GM18519 (cell line): ENCODE results near the gene IST1.
A peak's percentile ranks its signal among the peaks of the same experiment; 100 is the strongest.
"Not testable (repeated sequence)": the region's sequence is repeated elsewhere in the genome, so short reads cannot be mapped to it uniquely, and the experiment has no call there.

Source experiments
- ATAC-seq: cut with Tn5 transposase; IDR thresholded peaks from one replicate; pipeline ENCODE4 v1.9.1; 2021; ENCODE audit warnings: mild to moderate bottlenecking, moderate library complexity; ENCODE audit not compliant: unreplicated experiment, low FRiP score

Gene IST1

DNA sequence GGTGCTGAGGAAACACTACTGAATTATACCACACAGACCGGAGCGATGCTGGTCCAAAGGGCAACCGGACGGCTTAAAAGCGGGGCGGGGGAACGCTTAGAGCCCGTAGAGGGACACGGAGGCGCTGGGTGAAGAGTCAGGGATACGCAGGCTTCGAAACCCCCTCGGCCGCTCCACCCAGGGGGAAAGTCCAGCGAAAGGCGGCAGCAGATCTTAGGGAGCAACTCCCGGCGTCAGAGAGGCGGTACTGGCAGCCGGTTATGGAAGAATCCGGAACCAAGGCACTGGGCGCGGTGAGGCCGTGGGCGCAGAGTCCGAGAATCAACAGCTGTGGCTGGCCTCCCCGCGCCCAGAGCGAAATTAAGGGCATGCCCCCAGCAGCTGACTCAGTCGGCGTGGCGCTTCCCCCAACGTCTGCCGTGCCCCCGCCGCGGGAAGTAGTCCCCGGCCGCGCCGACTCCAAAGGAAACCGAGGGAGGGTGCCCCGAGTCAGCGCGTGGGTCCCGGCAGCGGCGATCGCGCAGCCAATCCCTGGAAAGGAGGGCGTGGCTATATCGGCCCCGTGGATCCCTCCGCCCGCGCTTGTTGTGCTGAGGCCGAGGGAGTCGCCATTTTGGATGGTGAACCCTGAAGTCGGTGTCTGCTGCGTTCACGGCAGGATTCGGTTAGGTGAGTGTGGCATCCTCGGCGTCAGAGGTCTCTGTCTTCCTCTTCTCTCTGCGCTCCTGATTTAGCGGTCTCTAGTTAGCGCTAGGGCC lies at the start of gene IST1:
Gene IST1, plus strand, starts transcription at position 611 of the 758 bp plus-strand sequence. CDS start 20,110 bp downstream, outside the sequence.
- peak; percentile 66 for ATAC-seq

DNA sequence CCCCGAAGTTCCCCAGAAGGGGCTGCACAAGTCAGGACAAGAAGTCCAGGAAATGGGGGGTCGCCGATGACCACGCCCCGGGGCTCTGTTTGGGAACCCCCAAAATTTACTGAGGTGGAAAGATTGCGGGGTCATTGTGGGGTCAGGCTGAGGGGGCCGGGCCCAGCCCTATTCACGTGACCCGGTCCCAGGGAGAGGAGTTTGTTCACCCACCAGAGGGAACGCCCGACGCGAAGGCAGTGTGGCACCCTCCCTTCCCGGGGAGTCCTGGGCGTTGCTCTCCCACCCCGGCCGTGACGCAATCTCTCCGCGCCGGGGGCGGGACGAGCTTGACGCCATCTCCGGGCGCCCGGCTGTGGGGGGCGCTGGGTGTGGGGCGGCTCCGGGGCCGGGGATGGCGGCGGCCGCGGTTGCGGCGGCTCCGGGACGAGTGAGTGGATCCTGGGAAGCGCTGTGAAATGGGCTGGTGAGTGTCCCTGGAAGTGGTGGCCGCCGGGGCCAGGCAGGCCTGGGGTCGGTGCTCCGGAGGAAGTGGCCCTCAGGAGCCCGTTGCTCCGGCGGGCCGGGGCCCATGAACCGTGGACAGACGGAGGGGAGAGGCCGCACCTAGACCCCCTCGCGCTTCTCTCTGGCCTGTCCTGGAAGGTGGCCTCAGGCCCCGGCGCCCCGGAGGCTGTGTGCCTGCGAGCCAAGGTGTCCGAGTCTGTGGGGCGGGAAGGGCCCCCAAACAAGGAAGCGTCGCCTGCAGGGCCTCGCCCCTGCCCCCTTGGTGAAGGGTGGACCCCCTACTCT lies 49.5 kb upstream of the IST1 start, which contains the start of gene ATXN1L:
Gene ATXN1L, plus strand, starts transcription at position 338 of the 792 bp plus-strand sequence. CDS start 3,765 bp downstream, outside the sequence.
- peak; percentile 45 for ATAC-seq

DNA sequence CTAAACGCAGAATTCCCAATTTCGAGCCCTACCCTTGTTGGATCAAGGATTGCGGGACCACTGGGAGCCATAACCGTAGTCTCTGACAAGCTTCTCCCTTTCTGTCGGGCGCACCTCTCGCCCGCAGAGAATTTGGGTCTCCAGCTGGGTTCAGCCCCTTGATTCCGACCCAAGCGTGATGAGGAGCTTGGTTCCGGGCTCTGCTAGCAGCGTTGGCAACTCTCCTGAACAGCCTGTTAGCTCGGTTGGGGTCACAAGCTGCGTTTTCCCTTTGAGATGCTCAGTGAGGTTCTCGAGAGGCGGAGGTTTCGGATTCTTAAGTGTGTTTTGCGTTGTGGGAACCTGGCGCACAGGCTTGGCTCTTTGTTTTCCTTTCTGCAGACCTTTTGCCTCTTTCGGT lies 48.9 kb upstream of the IST1 start:
- peak; percentile 3 for ATAC-seq

DNA sequence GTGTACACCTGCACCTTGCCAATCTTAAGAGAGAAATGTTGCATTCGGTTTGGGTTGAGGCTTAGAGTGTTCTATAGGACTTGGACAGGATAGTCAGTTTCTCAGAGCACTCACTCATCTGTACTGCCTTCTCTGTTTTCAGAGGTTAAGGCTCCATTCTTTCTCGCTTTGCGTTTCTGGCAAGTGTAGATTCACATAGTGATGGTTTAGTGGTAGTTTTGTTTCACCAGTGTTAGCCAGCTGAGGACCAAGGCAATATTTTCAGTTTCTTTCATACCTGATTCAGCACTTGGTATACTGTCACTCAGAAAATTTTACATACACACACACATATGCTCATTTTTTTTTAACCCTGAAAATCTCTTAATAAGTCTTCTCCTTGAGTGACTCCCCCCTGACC lies 48.2 kb upstream of the IST1 start:
- no peak for ATAC-seq

DNA sequence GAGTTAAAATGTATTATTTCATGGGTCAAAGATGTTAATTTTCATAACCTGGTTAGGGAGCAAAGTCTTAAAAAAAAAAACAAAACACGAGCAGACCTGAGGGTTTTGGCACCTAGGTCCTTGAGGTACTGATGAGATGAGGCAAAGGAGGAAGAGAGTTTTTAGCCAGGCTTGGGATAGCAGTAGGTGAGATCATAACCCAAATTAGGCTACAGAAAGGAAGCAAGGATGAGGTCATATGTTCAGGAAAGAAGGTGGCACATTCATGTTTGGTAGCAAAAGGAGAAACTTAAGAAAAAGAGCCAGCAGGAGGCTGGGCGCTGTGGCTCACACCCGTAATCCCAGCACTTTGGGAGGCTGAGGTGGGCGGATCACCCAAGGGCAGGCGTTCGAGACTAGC lies 46.7 kb upstream of the IST1 start:
- no peak for ATAC-seq

DNA sequence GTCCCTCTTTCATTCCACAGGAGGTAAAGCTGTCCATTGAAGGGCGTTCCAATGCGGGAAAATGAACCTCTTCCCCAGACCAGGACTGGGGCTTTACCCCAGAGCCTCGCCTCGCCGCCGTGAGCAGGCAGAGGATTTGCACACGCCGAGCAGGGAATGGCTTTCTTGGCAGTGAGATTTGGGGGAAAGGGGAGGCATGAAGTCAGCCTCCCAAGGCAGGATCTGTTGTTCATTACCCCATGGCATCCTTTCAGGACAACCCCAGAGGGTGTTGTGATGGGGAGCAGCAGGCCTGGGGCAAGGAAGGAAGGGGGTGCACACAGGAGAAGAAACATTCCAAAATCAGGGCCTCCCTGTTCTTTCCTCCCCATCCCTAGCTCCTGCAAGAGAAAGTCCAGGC lies 43.6 kb upstream of the IST1 start:
- no peak for ATAC-seq

DNA sequence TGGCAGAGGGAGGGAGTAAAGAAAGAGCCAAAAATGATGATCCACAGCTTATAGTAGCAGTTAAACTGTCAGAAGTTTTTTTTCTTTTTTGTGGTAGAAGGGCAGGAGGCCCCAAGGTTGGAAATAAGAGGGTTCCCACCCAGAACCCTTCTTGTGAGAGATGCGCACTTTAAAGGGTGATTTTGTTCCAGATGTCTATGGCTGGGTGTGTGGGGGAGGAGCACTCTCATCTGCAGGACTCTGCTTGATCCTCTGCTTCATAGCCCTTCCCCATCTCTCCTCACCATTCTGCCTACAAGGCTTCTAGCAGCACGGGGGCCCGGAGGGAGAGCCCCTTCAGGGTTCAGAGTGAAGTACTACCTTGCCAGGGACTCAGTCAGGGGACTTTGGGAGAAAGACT lies 43.2 kb upstream of the IST1 start:
- no peak for ATAC-seq

DNA sequence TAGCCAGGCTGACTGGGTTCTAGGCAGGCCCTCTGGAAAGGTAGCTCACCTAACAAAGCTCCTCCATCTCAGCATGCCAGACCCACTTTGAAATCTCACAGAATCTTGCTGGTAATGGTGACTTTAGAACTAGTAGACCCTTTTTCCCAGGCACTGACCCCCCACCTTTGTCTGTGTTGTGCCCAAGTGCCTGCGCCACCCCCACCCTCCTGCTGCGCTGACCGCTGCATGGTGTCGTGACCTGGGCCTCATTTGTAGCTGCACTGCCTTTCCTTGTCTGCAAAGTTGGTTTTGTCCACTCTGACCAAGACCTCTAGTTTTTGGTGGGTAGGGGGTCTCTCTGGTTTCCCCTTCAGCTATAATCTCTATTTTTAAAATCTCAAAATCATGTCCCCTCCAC lies 42.8 kb upstream of the IST1 start:
- ATAC-seq = no peak

DNA sequence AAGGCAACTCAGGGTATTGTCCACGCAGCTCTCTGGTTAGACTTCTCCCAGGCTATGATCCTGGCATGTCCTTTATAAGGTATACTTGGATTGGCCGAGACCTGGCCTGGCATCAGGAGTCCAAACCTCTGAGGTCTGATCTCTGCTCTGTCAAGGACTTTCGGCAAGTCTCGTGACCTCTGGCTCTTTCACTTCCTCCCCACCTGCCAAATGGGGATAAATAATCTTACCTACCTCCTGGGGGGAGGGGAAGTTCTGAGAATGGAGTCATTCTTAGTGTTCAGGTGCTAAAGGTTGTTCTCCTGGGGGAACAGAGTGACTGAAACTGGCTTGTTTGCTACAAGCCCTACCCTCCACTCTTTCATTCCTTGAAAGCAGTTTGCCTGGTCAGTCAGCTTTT lies 41.9 kb upstream of the IST1 start:
- no peak for ATAC-seq

DNA sequence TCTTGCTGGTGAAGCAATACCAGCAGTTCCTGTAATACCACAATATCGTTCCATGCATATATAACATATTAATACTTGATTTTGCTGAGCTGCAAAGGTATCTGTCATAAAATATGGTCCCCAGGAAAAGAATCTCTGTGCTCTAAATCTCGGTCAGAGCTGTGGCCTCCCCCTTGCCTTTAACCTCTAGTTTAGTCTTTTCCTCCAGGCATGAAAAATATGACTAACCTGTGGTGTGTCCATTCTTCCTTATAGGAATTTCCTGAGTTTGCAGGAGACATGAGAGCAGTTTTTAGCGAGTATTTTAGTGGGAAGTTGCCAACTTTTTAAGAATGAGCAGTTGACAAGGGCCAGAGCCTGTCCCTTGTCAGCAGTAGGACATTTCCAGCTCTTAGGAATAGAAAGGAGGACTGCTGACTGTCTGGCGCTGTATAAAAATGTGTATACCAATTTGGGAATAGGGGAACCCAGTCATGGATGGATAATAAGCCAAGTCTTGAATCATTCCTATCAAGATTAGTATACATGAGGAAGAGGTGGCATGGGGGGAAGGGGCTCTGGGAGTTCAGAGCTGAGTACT lies 40.9 kb upstream of the IST1 start:
- ATAC-seq = no peak

DNA sequence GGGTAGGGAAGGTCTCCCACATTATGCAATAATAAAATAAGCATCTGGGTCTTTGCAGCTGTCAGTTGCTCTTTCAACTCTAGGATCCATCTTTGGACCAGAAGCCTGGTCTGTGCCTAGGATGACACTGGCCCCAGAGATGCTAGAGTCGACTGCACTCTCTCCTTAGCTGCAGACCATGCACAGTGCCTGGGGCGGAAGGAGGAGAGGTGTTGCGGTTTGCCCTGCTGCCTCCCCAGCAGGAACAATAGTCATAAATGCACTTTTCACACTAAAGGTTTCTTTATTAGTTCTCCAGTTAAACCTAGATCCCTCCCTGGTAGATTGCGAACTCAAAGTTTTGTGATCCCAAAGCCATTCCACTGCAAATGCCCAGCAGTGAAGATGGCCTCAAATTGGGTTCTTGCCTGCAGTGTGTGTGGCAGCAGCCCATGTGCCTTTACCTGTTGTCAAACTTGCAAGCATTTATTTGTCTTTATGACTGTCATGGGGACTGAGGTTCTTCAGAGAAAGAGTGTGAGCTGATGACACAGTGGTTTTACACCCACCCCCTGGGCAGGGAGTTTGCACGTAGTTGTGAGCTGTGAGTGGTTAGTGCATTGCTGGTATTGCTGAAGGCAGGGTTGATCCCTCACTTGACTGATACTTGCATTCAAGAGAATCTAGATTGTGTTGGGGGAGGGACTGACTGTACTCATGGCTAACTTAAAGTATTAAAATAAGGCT lies 39.2 kb upstream of the IST1 start:
- no peak for ATAC-seq

DNA sequence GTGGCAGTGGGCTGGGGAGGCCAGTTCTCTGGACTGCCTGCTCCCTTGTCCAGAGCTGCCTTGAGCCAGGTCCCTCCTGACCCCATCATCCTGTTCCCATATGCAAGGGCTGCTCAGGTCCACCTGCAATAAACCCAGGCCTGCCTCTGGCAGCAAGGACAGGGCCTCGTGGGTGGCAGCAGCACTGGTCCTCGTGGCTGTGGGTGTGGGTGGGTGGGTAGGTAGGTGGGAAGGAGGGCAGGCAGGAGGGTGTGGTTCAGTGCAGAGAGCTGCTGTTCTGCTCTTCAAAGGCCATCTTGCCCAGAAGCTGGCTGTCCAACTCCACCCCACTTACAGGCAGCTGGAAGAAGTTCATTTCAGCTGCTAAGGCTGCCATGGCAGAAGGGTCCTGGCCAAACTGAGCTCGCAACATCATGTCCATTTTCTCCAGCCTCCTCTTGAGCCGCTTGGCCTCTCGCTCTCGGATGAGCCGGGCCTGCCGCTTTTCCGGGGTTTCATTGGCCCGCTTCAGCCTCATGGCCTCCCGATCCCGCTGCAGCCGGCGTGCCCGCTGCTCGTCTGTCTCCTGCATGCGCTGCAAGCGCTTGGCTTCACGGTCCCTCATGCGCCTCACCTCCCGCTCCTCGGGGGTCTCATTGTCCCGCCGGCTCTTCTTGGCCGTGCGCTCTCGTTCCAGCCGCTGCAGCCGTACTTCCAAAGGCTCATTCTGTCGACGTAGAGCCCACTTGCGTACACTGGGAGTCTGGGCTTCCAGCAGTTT lies 35.4 kb upstream of the IST1 start:
- ATAC-seq = no peak

DNA sequence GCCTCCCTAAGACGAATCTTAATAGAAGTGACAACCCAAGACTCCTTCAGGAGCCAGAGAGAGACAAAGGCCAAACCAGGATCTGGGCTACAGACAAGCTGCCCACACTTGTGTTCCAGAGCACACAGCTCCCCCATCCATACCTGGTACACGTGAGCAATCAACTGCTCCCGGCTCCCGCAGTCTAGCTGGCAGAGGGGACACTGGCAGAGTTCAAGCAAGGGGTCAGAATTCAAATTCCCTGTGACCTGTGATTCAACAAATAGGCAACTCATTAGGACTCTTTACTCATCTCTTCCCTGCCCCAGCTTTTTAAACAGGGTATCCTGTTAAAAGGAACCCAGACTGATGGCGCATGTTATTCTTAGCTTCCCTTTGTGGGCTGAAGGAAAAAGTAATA lies 31.3 kb upstream of the IST1 start:
- ATAC-seq = no peak

DNA sequence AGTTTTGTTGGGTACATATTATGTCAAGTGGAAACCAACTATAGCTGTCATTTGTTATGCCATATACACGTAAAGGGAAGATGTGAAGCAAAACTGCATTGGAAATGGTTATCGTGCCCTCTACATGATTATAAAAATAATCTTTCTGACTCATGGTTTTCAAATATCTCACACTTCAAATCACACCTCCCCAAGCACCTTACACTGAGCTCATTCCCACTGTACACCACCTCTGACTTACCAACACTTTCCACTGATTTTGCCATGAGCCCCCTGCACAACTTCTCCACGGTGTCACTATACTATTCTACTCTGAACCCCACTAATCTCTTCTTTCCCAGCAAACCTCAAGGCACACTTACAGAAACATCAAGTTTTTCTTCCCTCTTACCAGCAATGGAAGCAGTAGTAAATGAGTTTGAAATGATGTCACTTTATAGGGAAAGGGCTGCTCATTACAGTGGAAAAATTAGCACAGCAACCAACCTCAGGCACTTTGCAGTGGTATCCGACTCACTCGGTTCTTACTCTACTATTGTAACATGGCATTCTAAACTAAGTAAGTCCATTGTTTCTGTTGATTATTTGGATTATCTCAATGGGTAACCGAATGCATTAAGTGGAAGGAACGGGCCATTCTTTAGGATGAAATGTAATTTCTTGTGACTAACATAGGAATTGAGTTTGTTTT lies 30.0 kb upstream of the IST1 start:
- ATAC-seq = no peak

DNA sequence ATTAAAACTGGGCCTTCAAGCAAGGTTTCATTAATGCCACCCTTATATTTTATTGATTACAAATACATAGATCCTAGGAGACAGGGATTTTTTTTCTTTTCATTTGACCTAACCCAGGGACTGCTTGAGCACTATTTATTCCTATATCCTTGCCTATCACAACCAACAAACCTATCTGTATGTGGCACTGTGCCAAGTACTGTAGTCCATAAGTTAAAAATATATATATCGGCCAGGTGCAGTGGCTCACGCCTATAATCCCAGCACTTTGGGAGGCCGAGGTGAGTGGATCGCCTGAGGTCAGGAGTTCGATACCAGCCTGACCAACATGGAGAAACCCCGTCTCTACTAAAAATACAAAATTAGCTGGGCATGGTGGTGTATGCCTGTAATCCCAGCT lies 28.2 kb upstream of the IST1 start:
- not testable (repeated sequence) for ATAC-seq

DNA sequence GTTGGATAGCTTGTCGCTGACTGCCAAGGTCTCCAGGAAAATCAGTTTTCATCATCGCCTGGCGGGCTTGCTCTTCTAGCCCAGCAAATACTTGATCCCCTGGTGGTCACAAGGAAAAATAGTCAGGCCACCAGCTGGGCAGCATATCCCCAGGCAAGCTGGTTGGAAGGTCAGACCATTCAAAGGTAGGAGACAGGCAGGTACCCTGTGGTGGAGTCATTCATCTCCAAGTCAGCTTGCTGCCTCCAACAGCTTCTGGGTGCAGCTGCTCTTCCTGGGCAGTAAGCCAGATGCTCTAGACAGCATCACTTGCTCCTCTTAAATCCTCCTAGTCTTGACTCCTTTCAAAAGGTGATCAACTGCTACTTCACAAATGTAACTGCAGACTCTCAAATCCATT lies 27.4 kb upstream of the IST1 start:
- no peak for ATAC-seq

DNA sequence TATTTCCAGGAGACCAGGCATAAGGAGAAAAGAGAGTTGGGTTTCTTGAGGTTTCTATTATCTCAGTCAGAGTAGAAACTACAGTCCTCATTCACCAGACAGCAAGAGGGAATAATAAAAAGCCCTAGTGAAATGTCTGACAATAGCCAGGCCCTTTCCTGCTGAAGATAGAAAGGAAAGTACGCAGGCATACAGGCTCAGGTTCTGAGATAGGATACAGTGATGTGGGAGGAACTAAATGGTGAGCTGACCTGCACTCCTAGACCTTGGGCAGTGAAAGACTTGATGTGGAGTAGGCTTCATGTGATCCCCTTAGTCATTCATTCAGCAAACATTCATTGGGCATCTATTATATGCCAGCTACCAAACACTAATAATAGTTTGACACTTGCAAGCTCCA lies 26.2 kb upstream of the IST1 start:
- ATAC-seq = no peak

DNA sequence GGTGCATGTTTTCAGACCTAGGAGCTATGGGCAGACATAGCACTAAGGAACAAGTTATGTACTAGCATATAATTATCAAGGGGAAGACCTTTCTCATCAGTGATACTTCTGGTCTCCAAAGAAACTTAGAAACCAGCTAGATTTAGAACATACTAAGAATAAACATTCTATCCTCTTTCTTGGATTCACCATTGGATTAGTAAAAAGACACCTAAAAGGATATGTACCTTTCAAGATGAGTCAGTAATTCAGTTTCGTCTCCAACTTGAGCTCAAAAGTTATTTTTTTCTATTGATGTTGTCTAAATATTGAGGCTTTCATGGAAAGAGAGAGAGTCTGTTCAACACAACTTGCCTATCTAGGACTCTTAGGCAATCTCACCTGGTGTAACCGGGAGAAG lies 24.5 kb upstream of the IST1 start:
- ATAC-seq = no peak

DNA sequence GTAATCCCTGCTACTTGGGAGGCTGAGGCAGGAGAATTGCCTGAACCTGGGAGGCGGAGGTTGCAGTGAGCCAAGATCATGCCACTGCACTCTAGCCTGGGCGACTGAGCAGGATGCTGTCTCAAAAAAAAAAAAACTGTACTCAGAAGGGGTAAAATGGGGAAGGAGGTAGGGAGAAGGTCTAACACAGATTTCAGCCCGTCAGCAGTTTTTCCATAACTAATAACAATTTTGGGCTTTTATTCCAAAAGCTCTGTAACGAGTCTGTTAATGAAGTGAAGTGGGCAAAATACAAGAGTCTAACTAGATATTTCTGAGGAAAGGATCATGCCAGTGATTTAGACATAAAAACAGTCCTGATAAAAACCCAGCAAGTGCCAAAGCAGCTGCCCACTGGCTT lies 22.1 kb upstream of the IST1 start:
- no peak for ATAC-seq

DNA sequence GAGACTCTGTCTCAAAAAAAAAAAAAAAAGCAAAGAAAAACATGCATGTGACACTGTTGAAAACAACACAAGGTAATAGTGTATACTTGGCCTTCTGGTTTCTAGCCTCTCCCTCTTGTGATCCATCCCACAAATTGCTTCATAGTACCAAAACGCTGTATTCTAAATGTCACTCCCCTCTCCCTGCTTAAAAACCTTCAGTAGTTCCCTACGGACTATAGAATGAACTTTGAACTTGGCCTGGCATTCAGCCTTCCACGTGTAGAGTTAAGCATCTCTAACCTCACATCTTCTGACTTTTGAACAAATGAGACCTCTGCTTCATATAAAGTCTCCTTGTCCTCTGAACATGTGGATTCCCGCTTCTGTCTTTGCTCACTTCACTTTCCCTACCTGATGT lies 16.4 kb upstream of the IST1 start:
- ATAC-seq = no peak
